ENCODE data around the gene SHC4. TPM values are rescaled to one million over a fixed set of nuclear protein-coding genes. Genes with fewer than 3 reads are reported as not detected.

SHC4 gene
- total RNA-seq, 1 donor from 2014 or later = 2.2 TPM

DNA sequence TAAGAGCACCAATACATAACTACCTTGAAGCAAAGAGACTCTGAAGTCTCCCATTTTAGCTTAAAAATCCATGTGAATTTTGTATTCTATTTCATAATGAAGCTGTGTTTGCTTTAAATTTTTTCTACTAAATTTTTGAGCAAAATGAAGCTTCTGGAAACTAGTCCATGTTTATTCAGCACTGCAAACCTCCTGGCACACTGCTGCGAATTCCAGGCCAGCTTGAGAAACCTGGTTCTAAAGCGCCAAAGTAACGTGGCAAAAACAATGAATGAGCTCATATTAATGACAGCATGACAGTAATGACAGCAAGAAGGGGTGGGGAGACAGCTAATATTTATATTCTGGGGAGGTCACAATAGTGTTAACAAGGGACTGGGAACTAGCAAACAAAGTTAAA, 178.5 kb downstream of the SHC4 start:
- no peaks in the 10 kb centered on the region for H3F3A ChIP-seq (ENCODE audit: low read depth)
- H3K79me2 ChIP-seq (ENCODE audit: low read depth) = no peaks in the 10 kb centered on the region
- H4K20me1 ChIP-seq (ENCODE audit: low read depth) = no peaks in the 10 kb centered on the region
- H3K4me3 ChIP-seq = no peak overlapping the region
- no peak overlapping the region for H3K27ac ChIP-seq
- no peaks in the 10 kb centered on the region for H3K27me3 ChIP-seq
- H3K9me3 Mint-ChIP-seq = no peaks in the 10 kb centered on the region
- H3K9ac ChIP-seq = no peak overlapping the region
- TF ChIP-seq, protein P1, sequence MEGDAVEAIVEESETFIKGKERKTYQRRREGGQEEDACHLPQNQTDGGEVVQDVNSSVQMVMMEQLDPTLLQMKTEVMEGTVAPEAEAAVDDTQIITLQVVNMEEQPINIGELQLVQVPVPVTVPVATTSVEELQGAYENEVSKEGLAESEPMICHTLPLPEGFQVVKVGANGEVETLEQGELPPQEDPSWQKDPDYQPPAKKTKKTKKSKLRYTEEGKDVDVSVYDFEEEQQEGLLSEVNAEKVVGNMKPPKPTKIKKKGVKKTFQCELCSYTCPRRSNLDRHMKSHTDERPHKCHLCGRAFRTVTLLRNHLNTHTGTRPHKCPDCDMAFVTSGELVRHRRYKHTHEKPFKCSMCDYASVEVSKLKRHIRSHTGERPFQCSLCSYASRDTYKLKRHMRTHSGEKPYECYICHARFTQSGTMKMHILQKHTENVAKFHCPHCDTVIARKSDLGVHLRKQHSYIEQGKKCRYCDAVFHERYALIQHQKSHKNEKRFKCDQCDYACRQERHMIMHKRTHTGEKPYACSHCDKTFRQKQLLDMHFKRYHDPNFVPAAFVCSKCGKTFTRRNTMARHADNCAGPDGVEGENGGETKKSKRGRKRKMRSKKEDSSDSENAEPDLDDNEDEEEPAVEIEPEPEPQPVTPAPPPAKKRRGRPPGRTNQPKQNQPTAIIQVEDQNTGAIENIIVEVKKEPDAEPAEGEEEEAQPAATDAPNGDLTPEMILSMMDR (IDR thresholded peaks at IDR 0.05) = no peak
- TF ChIP-seq EZH2phosphoT487 (IDR thresholded peaks at IDR 0.05) (no peak), EZH2 (IDR thresholded peaks at IDR 0.05) (no peak)
- no peak for DNase-seq (ENCODE audit: low spot score)
- H3K36me3 Mint-ChIP-seq = peaks cover 27% of the 10 kb centered on the region
- H3K4me3 Mint-ChIP-seq = no peak overlapping the region
- H3K4me2 ChIP-seq = no peak overlapping the region
- H3K9me3 ChIP-seq (ENCODE audit: low read depth) = no peaks in the 10 kb centered on the region
- no peaks in the 10 kb centered on the region for H3K27me3 Mint-ChIP-seq (ENCODE audit: insufficient read depth, low read depth)
- no peaks in the 10 kb centered on the region for H3K4me1 Mint-ChIP-seq
- H3K36me3 ChIP-seq = peaks cover 13% of the 10 kb centered on the region
- H3K27ac Mint-ChIP-seq = no peak overlapping the region
- H2AFZ ChIP-seq (replicated peaks) = no peak overlapping the region
- peaks cover 6% of the 10 kb centered on the region for H3K4me1 ChIP-seq

GRCh38 chr15:48784756-48785155, 179.0 kb downstream of the SHC4 start:
- Histone ChIP-seq H3K9me3 (ENCODE audit: low read depth) (no peaks in the 10 kb centered on the region), H3K36me3 (peaks cover 9% of the 10 kb centered on the region), H3K4me2 (no peak overlapping the region), H3K27ac (no peak overlapping the region), H2AFZ (replicated peaks) (no peak overlapping the region), H3F3A (ENCODE audit: low read depth) (no peaks in the 10 kb centered on the region), H3K4me1 (peaks cover 6% of the 10 kb centered on the region), H4K20me1 (ENCODE audit: low read depth) (no peaks in the 10 kb centered on the region), H3K9ac (no peak overlapping the region), H3K4me3 (no peak overlapping the region), H3K79me2 (ENCODE audit: low read depth) (no peaks in the 10 kb centered on the region), H3K27me3 (no peaks in the 10 kb centered on the region)
- peaks cover 24% of the 10 kb centered on the region for H3K36me3 Mint-ChIP-seq
- TF ChIP-seq EZH2 (IDR thresholded peaks at IDR 0.05) (no peak), EZH2phosphoT487 (IDR thresholded peaks at IDR 0.05) (no peak)
- TF ChIP-seq, protein P1 (IDR thresholded peaks at IDR 0.05) = no peak
- no peaks in the 10 kb centered on the region for H3K4me1 Mint-ChIP-seq
- H3K4me3 Mint-ChIP-seq = no peak overlapping the region
- no peak for DNase-seq (ENCODE audit: low spot score)
- no peak overlapping the region for H3K27ac Mint-ChIP-seq
- H3K9me3 Mint-ChIP-seq = no peaks in the 10 kb centered on the region
- H3K27me3 Mint-ChIP-seq (ENCODE audit: insufficient read depth, low read depth) = no peaks in the 10 kb centered on the region

DNA sequence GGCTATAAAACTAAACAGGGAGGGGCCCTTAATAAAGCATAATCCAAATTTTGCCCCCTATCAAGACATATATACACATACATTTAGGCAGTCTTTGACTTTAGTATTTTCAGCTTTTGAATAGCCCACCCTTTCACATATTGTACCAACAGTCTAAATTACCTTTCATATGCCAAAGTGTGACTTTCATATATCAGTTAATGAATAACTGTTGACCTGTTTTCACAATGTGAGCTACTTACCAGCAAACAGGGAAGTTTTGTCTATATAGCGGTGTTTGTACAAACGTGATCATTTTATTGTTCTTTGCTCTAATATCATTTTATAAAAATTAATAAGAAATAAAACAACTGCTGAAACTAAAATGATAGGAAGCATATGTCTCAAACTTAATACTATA, 180.8 kb downstream of the SHC4 start:
- TF ChIP-seq EZH2 (IDR thresholded peaks at IDR 0.05) (no peak), EZH2phosphoT487 (IDR thresholded peaks at IDR 0.05) (no peak)
- TF ChIP-seq, protein P1 (IDR thresholded peaks at IDR 0.05) = no peak
- H3K36me3 ChIP-seq = peaks cover 3% of the 10 kb centered on the region
- no peak overlapping the region for H2AFZ ChIP-seq (replicated peaks)
- H3K4me3 ChIP-seq = no peak overlapping the region
- no peaks in the 10 kb centered on the region for H3K4me1 ChIP-seq
- no peaks in the 10 kb centered on the region for H3K9me3 ChIP-seq (ENCODE audit: low read depth)
- Mint-ChIP-seq H3K4me3 (no peak overlapping the region), H3K9me3 (no peaks in the 10 kb centered on the region), H3K4me1 (no peaks in the 10 kb centered on the region), H3K27me3 (ENCODE audit: insufficient read depth, low read depth) (no peaks in the 10 kb centered on the region), H3K27ac (no peak overlapping the region), H3K36me3 (peaks cover 14% of the 10 kb centered on the region)
- no peak overlapping the region for H3K4me2 ChIP-seq
- H3K79me2 ChIP-seq (ENCODE audit: low read depth) = no peaks in the 10 kb centered on the region
- H3K27ac ChIP-seq = no peak overlapping the region
- DNase-seq (ENCODE audit: low spot score) = no peak
- H3K27me3 ChIP-seq = no peaks in the 10 kb centered on the region
- H4K20me1 ChIP-seq (ENCODE audit: low read depth) = no peaks in the 10 kb centered on the region
- H3F3A ChIP-seq (ENCODE audit: low read depth) = no peaks in the 10 kb centered on the region
- H3K9ac ChIP-seq = no peak overlapping the region
